Trophoblast cell (in vitro differentiated cells and primary cell): ENCODE results near the gene IPPK.
"Not testable (repeated sequence)": the region's sequence is repeated elsewhere in the genome, so short reads cannot be mapped to it uniquely, and the experiment has no call there.

Source experiments
- DNase-seq, 2 donors: peaks; one replicate each; pipeline ENCODE4 v3.0.0-alpha.2; 2016
- H2AFZ ChIP-seq: 2 replicates; pipeline ENCODE4 v1.6.1; 2013; ENCODE audit warnings: low read length, moderate library complexity, mild to moderate bottlenecking; ENCODE audit not compliant: insufficient read depth, poor library complexity
- H2AK5ac ChIP-seq: 2 replicates; pipeline ENCODE4 v1.6.1; 2013; ENCODE audit warnings: mild to moderate bottlenecking, low read length
- H2BK120ac ChIP-seq: 2 replicates; pipeline ENCODE4 v1.6.1; 2013; ENCODE audit warnings: low read length, mild to moderate bottlenecking, moderate library complexity; ENCODE audit not compliant: insufficient read depth, poor library complexity
- H2BK12ac ChIP-seq: 2 replicates; pipeline ENCODE4 v1.6.1; 2013; ENCODE audit warnings: mild to moderate bottlenecking, low read length, moderate library complexity
- H2BK5ac ChIP-seq: 2 replicates; pipeline ENCODE4 v1.6.1; 2013; ENCODE audit warnings: low read length, low read depth, moderate library complexity, mild to moderate bottlenecking; ENCODE audit not compliant: poor library complexity
- H3K14ac ChIP-seq: 2 replicates; pipeline ENCODE4 v1.6.1; 2013; ENCODE audit warnings: mild to moderate bottlenecking, low read length
- H3K18ac ChIP-seq: 2 replicates; pipeline ENCODE4 v1.6.1; 2013; ENCODE audit warnings: mild to moderate bottlenecking, low read length
- H3K23ac ChIP-seq: 2 replicates; pipeline ENCODE4 v1.6.1; 2013; ENCODE audit warnings: low read length
- H3K27ac ChIP-seq: 2 replicates; pipeline ENCODE4 v1.5.1; 2013; ENCODE audit warnings: low read depth, mild to moderate bottlenecking, inconsistent platforms, low read length, moderate library complexity
- H3K27me3 ChIP-seq: 2 replicates; pipeline ENCODE4 v1.6.1; 2013; ENCODE audit warnings: inconsistent platforms, mild to moderate bottlenecking, low read length, moderate library complexity; ENCODE audit not compliant: insufficient read depth
- H3K36me3 ChIP-seq, 2 experiments: 1 replicate in 1 of 2; 2 replicates in 1 of 2; pipeline ENCODE4 v1.6.1; 2013; ENCODE audit warnings: low read length in 2 of 2, mild to moderate bottlenecking in 2 of 2, moderate library complexity in 1 of 2; ENCODE audit not compliant: insufficient read depth in 2 of 2, control insufficient read depth in 1 of 2
- H3K4ac ChIP-seq: 2 replicates; pipeline ENCODE4 v1.6.1; 2013; ENCODE audit warnings: low read depth, mild to moderate bottlenecking, low read length, moderate library complexity
- H3K4me1 ChIP-seq, 2 experiments: 1 replicate in 1 of 2; 2 replicates in 1 of 2; pipeline ENCODE4 v1.6.1; 2013; ENCODE audit warnings: low read length in 2 of 2, mild to moderate bottlenecking in 2 of 2, moderate library complexity in 1 of 2; ENCODE audit not compliant: insufficient read depth in 2 of 2, control insufficient read depth in 1 of 2
- H3K4me2 ChIP-seq: 2 replicates; pipeline ENCODE4 v1.6.1; 2013; ENCODE audit warnings: inconsistent platforms, mild to moderate bottlenecking, low read length, moderate library complexity
- H3K4me3 ChIP-seq: 2 replicates; pipeline ENCODE4 v1.5.1; 2013; ENCODE audit warnings: mild to moderate bottlenecking, low read depth, low read length, inconsistent platforms
- H3K79me1 ChIP-seq: one replicate; pipeline ENCODE4 v1.6.1; 2013; ENCODE audit warnings: low read length
- H3K79me2 ChIP-seq: 2 replicates; pipeline ENCODE4 v1.6.1; 2013; ENCODE audit warnings: low read length, mild to moderate bottlenecking; ENCODE audit not compliant: control insufficient read depth, insufficient read depth, poor library complexity
- H3K9ac ChIP-seq: 2 replicates; pipeline ENCODE4 v1.6.1; 2013; ENCODE audit warnings: mild to moderate bottlenecking, low read length
- H3K9me3 ChIP-seq: 2 replicates; pipeline ENCODE4 v1.6.1; 2013; ENCODE audit warnings: low read depth, mild to moderate bottlenecking, control low read depth, inconsistent platforms, low read length; ENCODE audit not compliant: insufficient read depth
- H4K12ac ChIP-seq: 2 replicates; pipeline ENCODE4 v1.6.1; 2013; ENCODE audit warnings: low read depth, mild to moderate bottlenecking, low read length, moderate library complexity
- H4K8ac ChIP-seq: 2 replicates; pipeline ENCODE4 v1.6.1; 2013; ENCODE audit warnings: low read depth, mild to moderate bottlenecking, low read length, moderate library complexity
- H4K91ac ChIP-seq: one replicate; pipeline ENCODE4 v1.6.1; 2013; ENCODE audit warnings: low read depth, mild to moderate bottlenecking, low read length, moderate library complexity
- WGBS: extraction: QIAGEN DNeasy Blood & Tissue Kit; methylation state at CpG from one replicate; pipeline ENCODE4 v1.1.7; 2013; ENCODE audit warnings: missing lambda C conversion rate; ENCODE audit not compliant: insufficient read length, insufficient coverage; ENCODE audit errors: extremely low coverage; 5-methylcytosine and 5-hydroxymethylcytosine counted together

Gene IPPK

DNA sequence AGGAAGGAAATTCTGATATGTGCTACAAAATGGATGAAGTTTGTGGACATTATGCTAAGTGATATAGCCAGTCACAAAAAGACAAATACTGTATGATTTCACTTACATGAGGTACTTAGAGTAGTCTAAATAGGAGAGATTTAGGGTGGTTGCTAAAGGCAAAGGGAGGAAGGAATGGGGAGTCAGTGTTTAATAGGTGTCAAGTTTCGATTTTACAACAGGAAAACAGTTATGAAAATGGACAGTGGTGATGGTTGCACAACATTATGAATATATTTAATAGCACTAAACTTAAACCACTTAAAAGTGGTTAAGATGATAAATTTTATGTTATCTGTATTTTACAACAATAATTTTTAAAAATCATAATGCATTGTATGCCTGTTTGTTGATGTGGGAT, 93.8 kb downstream of the IPPK start:
- Histone ChIP-seq H3K27ac (no peak overlapping the region), H2BK12ac (no peak overlapping the region), H2AK5ac (no peak overlapping the region), H3K4ac (no peak overlapping the region), H3K79me2 (no peaks in the 10 kb centered on the region), H3K79me1 (no peaks in the 10 kb centered on the region), H3K4me3 (no peak overlapping the region), H2BK120ac (no peak overlapping the region), H3K14ac (no peak overlapping the region), H4K12ac (no peak overlapping the region), H4K91ac (no peak overlapping the region), H3K18ac (no peak overlapping the region), H3K27me3 (no peaks in the 10 kb centered on the region), H3K9me3 (no peaks in the 10 kb centered on the region), H3K9ac (no peak overlapping the region), H3K4me2 (no peak overlapping the region), H3K4me1 (no peaks in the 10 kb centered on the region), H2AFZ (no peak overlapping the region), H3K36me3 (no peaks in the 10 kb centered on the region), H3K23ac (no peak overlapping the region), H4K8ac (no peak overlapping the region), H2BK5ac (no peak overlapping the region)
- WGBS, result no CpG with 5 or more reads among the region's 1 CpG
- no peak for DNase-seq

DNA sequence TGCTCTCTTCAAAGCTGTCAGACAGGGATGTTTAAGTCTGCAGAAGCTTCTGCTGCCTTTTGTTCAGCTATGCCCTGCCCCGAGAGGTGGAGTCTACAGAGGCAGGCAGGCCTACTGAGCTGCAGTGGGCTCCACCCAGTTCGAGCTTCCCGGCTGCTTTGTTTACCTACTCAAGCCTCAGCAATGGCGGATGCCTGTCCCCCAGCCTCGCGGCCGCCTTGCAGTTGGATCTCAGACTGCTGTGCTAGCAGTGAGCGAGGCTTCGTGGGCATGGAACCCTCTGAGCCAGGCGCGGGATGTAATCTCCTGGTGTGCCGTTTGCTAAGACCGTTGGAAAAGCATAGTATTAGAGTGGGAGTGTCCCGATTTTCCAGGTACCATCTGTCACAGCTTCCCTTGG, 96.3 kb downstream of the IPPK start:
- not testable (repeated sequence) for H3K27ac ChIP-seq, H3K23ac ChIP-seq, H4K12ac ChIP-seq, H3K79me1 ChIP-seq, H3K9ac ChIP-seq, H3K4ac ChIP-seq, H3K4me1 ChIP-seq, H3K36me3 ChIP-seq, H3K79me2 ChIP-seq, H4K91ac ChIP-seq, H3K27me3 ChIP-seq, H2AK5ac ChIP-seq, H3K9me3 ChIP-seq, H3K18ac ChIP-seq, H3K14ac ChIP-seq, H3K4me2 ChIP-seq, DNase-seq, H2BK5ac ChIP-seq, H2BK120ac ChIP-seq, H4K8ac ChIP-seq, H2AFZ ChIP-seq, H2BK12ac ChIP-seq, H3K4me3 ChIP-seq
- WGBS, result no CpG with 5 or more reads among the region's 14 CpGs

DNA sequence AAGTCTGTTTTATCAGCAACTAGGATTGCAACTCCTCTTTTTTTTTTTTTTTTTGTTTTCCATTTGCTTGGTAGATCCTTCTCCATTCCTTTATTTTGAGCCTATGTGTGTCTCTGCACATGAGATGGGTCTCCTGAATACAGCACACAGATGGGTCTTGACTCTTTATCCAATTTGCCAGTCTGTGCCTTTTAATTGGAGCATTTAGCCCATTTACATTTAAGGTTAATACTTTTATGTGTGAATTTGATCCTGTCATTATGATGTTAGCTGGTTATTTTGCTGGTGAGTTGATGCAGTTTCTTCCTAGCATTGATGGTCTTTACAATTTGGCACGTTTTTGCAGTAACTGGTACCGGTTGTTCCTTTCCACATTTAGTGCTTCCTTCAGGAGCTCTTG, 98.1 kb downstream of the IPPK start:
- H4K91ac ChIP-seq, H3K18ac ChIP-seq, H3K23ac ChIP-seq, H3K79me1 ChIP-seq, H3K27ac ChIP-seq, H3K4me3 ChIP-seq, DNase-seq, H2AK5ac ChIP-seq, H3K14ac ChIP-seq, H2AFZ ChIP-seq, H3K9ac ChIP-seq, H3K27me3 ChIP-seq, H2BK120ac ChIP-seq, H2BK12ac ChIP-seq, H4K8ac ChIP-seq, H3K36me3 ChIP-seq, H4K12ac ChIP-seq, H3K4me1 ChIP-seq, H2BK5ac ChIP-seq, H3K79me2 ChIP-seq, H3K9me3 ChIP-seq, H3K4me2 ChIP-seq, H3K4ac ChIP-seq: not testable (repeated sequence)
- WGBS, result no CpG with 5 or more reads among the region's 2 CpGs

DNA sequence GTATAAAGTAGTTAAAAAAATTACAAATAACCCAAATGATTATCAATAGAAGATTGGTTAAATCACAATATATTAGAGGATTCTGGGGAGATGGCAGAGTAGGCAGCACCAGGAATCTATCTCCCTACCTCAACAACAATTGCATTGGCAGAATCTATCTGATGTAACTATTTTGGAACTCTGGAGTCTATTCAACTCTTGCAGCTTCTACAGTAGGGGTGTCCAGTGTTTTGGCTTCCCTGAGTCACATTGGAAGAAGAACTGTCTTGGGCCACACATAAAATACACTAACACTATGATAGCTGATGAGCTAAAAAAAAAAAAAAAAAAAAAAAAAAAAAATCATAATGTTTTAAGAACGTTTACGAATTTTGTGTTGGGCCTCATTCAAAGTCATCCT, 104.9 kb downstream of the IPPK start:
- no peak overlapping the region for H3K4me3 ChIP-seq
- no peaks in the 10 kb centered on the region for H3K9me3 ChIP-seq
- H3K9ac ChIP-seq, result no peak overlapping the region
- no peak overlapping the region for H3K23ac ChIP-seq
- H2BK12ac ChIP-seq, result no peak overlapping the region
- no peaks in the 10 kb centered on the region for H3K36me3 ChIP-seq
- H4K91ac ChIP-seq, result no peak overlapping the region
- H3K27ac ChIP-seq, result no peak overlapping the region
- no peaks in the 10 kb centered on the region for H3K79me2 ChIP-seq
- no peak overlapping the region for H2AFZ ChIP-seq
- no peak overlapping the region for H3K4me2 ChIP-seq
- H3K4ac ChIP-seq, result no peak overlapping the region
- no peak overlapping the region for H2BK120ac ChIP-seq
- H3K14ac ChIP-seq, result no peak overlapping the region
- no peaks in the 10 kb centered on the region for H3K27me3 ChIP-seq
- H4K8ac ChIP-seq, result no peak overlapping the region
- no peak overlapping the region for H4K12ac ChIP-seq
- no CpG with 5 or more reads among the region's 2 CpGs for WGBS
- no peaks in the 10 kb centered on the region for H3K79me1 ChIP-seq
- H3K4me1 ChIP-seq, result no peaks in the 10 kb centered on the region
- H2BK5ac ChIP-seq, result no peak overlapping the region
- no peak overlapping the region for H3K18ac ChIP-seq
- H2AK5ac ChIP-seq, result no peak overlapping the region
- DNase-seq, result no peak

DNA sequence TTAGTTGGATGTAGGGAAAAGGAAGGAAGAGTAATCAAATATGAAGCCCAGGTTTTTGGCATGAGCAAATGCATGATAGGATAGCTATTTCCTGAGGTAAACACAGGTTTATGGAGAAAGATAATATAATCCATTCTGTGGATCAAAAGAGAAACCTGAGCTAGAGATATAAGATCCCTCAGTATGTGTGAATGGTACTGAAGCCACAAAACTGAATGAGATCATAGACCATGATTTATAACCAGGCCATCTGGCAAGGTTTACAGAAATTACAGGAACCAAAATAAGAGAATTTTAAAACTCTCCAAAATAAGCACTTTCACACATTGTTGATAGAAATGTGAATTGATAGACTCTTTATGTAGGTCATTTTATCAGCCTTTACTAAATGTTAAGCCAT, 105.4 kb downstream of the IPPK start:
- DNase-seq, result no peak
- no peak overlapping the region for H3K4me3 ChIP-seq
- H4K91ac ChIP-seq, result no peak overlapping the region
- no peak overlapping the region for H2BK120ac ChIP-seq
- no peaks in the 10 kb centered on the region for H3K79me1 ChIP-seq
- H3K9ac ChIP-seq, result no peak overlapping the region
- H3K4me2 ChIP-seq, result no peak overlapping the region
- H3K27me3 ChIP-seq, result no peaks in the 10 kb centered on the region
- H3K79me2 ChIP-seq, result no peaks in the 10 kb centered on the region
- no peaks in the 10 kb centered on the region for H3K9me3 ChIP-seq
- no peak overlapping the region for H2AK5ac ChIP-seq
- no peak overlapping the region for H3K27ac ChIP-seq
- no peak overlapping the region for H4K12ac ChIP-seq
- no peak overlapping the region for H3K4ac ChIP-seq
- H2BK5ac ChIP-seq, result no peak overlapping the region
- no peaks in the 10 kb centered on the region for H3K4me1 ChIP-seq
- no peaks in the 10 kb centered on the region for H3K36me3 ChIP-seq
- no peak overlapping the region for H3K14ac ChIP-seq
- no peak overlapping the region for H4K8ac ChIP-seq
- no peak overlapping the region for H2BK12ac ChIP-seq
- no peak overlapping the region for H2AFZ ChIP-seq
- no peak overlapping the region for H3K18ac ChIP-seq
- no peak overlapping the region for H3K23ac ChIP-seq
